Retinal pigment epithelial cell (primary cell): ENCODE results near the gene CD247.

Experiments
- DNase-seq: peaks from one replicate; pipeline ENCODE4 v3.0.0-alpha.2; 2010; ENCODE audit warnings: low read depth
- H3K4me3 ChIP-seq: 2 replicates; pipeline ENCODE4 v1.5.1; 2011; ENCODE audit warnings: mild to moderate bottlenecking, low read length, control low read depth, moderate library complexity
- TF ChIP-seq, protein P1 (sequence below): conservative IDR thresholded peaks from 2 replicates; pipeline ENCODE4 v1.5.1; 2011; ENCODE audit warnings: low read depth, low read length, control low read depth, inconsistent platforms

The CD247 gene

DNA sequence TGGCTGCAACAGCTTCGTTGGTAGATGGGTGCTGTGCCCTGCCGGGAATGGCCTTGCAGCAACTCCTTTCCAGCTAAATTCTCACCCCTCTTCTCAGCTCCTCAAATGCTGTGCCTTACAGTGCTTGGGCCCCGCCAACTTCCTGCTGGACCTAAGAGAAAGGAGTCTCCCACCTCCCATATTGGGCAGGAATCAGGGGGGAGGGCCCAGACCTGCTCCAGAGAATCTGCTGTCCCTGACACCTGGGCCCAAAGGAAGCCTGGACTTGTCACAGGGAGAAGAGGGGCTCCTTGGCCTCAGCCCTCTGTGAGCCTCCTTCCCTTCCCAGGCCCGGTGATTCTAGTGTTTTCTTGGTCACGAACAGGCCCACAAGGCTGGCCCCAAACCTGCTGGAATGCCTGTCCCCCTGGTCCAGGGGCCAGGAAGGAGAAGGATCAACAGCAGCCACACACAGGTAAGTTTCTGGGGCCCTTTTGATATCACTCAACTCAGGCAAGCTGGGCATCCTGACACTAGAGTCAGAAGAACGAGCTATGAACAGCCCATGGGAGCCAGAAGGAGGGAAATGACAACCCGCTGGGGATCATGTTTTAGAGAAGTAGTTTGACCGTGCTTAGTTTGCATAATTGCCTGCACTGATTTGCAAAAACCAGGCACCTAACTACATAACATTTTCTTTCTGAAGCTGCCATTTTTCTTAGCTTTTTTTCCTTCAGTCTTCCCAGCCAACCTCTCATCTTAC, 86.2 kb downstream of the CD247 start:
- H3K4me3 ChIP-seq, result no peak overlapping the region
- DNase-seq, result no peak
- TF ChIP-seq, protein P1, sequence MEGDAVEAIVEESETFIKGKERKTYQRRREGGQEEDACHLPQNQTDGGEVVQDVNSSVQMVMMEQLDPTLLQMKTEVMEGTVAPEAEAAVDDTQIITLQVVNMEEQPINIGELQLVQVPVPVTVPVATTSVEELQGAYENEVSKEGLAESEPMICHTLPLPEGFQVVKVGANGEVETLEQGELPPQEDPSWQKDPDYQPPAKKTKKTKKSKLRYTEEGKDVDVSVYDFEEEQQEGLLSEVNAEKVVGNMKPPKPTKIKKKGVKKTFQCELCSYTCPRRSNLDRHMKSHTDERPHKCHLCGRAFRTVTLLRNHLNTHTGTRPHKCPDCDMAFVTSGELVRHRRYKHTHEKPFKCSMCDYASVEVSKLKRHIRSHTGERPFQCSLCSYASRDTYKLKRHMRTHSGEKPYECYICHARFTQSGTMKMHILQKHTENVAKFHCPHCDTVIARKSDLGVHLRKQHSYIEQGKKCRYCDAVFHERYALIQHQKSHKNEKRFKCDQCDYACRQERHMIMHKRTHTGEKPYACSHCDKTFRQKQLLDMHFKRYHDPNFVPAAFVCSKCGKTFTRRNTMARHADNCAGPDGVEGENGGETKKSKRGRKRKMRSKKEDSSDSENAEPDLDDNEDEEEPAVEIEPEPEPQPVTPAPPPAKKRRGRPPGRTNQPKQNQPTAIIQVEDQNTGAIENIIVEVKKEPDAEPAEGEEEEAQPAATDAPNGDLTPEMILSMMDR, result no peak

DNA sequence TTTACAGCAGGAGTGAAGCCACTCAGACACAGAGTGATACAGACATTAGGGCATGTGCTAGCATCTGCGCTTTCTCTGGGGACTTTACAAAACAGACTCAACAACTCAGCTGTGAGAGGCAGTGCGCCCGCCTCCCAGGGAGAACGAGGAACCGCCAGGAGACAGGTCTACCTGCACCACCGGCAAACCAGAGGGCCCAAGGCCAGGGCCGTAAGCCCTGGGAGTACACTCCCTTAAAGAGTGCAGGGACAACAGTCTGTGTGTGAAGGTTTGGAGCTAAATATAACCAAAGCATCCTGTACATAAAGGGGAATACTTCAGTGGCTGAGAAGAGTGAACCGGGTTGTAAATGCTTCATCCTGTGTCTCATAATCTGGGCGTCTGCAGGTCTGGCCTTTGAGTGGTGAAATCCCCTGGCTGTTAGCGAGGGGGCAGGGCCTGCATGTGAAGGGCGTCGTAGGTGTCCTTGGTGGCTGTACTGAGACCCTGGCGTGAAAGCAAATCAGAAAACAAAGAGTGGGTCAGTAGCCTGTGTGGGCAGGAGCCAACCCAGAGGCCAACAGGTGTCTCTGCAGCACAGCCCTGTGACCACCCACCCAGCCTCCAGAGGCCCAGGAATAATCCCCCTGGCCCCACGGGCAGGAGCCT, 86.9 kb downstream of the CD247 start:
- TF ChIP-seq, protein P1, result no peak
- H3K4me3 ChIP-seq, result no peak overlapping the region
- no peak for DNase-seq

DNA sequence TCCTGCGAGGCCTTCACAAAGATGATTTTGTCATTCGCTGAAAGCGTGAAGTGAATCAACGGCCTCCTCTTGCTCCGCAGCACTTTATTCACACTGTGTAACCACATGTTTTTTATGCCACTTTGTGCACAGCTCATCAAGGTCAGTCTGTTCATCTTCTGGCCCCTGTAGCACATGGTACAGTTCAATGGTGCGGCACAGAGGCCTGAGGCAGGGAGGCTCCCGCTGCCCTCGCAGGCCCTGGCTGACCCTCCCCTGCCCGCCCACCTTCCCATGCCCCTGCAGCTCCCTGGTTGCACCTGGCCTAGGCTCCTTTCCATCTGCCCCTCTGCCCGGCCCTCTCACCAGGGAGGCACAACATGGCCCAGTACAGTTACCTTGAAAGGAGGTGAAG, 87.5 kb downstream of the CD247 start:
- H3K4me3 ChIP-seq, result no peak overlapping the region
- no peak for DNase-seq
- TF ChIP-seq, protein P1, result no peak

DNA sequence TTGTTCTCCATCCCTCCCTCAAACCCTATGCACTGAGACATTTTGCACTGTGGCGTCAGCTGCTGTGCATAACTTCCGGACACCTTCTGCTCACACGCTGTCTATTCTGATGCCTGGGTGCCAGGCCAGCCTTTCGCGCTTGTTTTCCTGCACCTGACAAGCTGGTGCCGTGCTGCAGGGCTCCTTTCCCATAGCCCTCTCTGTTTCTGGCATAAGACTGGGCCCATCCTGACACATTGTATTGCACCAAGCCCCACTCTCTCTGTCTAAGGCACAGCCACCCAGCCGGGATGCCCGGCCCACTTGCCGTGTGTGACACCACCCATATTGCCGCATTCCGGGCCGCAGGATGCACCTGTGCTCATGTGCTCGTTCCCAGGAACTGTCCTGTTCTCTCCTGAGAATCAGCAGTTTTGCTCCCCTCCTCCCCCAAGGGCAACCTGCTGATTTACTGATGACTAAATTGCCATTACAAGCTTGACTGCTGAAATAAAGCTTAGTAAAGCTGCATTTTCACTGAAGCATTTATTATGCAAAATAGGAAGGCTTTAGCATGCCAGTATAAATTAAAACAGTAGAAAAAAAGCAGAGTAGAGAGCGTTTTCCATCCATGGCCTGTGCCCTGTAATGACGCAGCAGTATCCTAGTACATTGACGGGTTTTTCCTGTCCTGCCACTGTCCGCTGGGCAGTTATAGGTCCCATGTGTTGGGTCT, 88.0 kb downstream of the CD247 start:
- no peak overlapping the region for H3K4me3 ChIP-seq
- no peak for DNase-seq
- TF ChIP-seq, protein P1, result no peak

DNA sequence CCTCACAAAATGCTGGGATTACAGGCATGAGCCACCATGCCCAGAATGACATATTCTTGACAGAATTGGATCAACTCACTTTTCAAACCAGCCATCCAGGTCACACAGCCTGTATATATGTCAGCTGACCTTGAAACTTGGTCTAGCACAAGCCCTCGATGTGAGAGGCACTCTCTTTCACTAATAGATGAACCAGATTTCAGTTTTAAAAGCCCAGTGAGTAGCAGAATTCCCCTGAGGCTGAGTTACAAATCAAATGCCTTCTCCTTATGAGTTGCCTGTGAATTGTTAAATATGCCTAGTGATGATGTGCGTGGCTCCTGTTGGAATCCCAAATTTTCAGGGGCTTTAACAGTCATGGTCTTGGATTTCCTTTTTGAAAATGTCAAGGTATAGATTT, 88.7 kb downstream of the CD247 start:
- TF ChIP-seq, protein P1, result no peak
- DNase-seq, result no peak
- no peak overlapping the region for H3K4me3 ChIP-seq

DNA sequence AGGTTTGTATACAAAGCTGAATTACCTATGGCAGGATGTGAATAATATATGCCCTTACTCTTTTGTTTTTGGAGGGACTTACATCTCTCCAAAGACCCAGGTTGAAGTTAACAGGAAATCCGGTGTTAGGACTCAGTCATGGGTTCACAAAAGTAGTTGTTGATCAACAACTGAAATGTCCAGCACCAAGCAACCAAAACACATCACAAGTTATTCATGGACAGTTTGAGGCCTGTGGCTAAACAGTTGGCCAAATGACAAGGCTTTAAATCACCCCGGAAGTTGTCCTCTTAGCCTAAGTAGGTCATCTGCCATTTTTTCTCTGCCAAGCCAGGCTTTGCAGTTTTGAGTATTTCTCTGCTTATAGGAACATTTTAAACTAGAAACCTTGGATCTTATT, 89.9 kb downstream of the CD247 start:
- H3K4me3 ChIP-seq, result no peak overlapping the region
- TF ChIP-seq, protein P1, result no peak
- DNase-seq, result no peak
